ENCODE data around the gene ZFP28. TPM values are rescaled to one million over a fixed set of nuclear protein-coding genes. Genes with fewer than 3 reads are reported as not detected.

Gene ZFP28
- total RNA-seq (2012; rRNA removed) (6.4 and 6.5 TPM in 2 replicates), polyA plus RNA-seq (2012; rRNA removed) (2.7 and 3.0 TPM in 2 replicates), Bru-seq, nascent RNA (percentile 62 among the genes with signal in this experiment), BruChase-seq, experiment 1, labeled RNA remaining after a 6-hour chase (percentile 53 among the genes with signal in this experiment), BruChase-seq, experiment 2, labeled RNA remaining after a 2-hour chase (percentile 62 among the genes with signal in this experiment)
- polyA plus RNA-seq (2012; cell fraction: cytosol; rRNA removed) = 0.68 and 0.84 TPM in 2 replicates
- polyA plus RNA-seq (2012; cell fraction: nucleus; rRNA removed; ENCODE audit: low replicate concordance) = 2.0 and 11.2 TPM in 2 replicates
- long read RNA-seq, full-length matches to known transcripts = 12 of 15 reads
- long read RNA-seq, partial matches to known transcripts = 0 of 15 reads
- long read RNA-seq, other reads (novel, unspliced or antisense) = 3 of 15 reads

- Histone ChIP-seq H3K56ac (ENCODE audit: extremely low read depth, insufficient read depth, low read length) (peak within 1 kb of the TSS; percentile 59; the same call in 1 of the 2 replicates), H2AK5ac (ENCODE audit: low read depth, low read length) (peak within 1 kb of the TSS; percentile 3), H4K8ac (ENCODE audit: low read depth in 2 of 2, low read length in 2 of 2) (peak within 1 kb of the TSS; percentile 93 to 99), H3K9me1 (ENCODE audit: insufficient read depth, low read length) (no peaks in the 10 kb centered on the region), H3K9me3 (ENCODE audit: control insufficient read depth, insufficient read depth, low read length) (peaks cover 33% of the 10 kb centered on the region), H2AK9ac (replicated peaks; ENCODE audit: low read depth, low read length, poor library complexity) (peak within 1 kb of the TSS; percentile 86), H2BK15ac (ENCODE audit: low read depth, low read length) (no peak within 1 kb of the TSS), H2AFZ (replicated peaks; ENCODE audit: low read length, poor library complexity) (peak within 1 kb of the TSS; percentile 100), H2BK5ac (ENCODE audit: low read depth, low read length, poor library complexity, severe bottlenecking) (peak within 1 kb of the TSS; percentile 98), H4K5ac (ENCODE audit: low read depth, low read length) (peak within 1 kb of the TSS; percentile 95), H3K18ac (ENCODE audit: low read depth, low read length) (peak within 1 kb of the TSS; percentile 95), H2BK120ac (ENCODE audit: low read depth, low read length) (peak within 1 kb of the TSS; percentile 99), H3K4ac (ENCODE audit: low read depth, low read length) (peak within 1 kb of the TSS; percentile 98), H3K79me1 (ENCODE audit: low read depth in 1 of 2, low read length in 2 of 2) (peaks cover 9 to 17% of the 10 kb centered on the region in 2 experiments; a peak in 3 of 4 replicates), H4K91ac (ENCODE audit: insufficient read depth, low read depth, low read length) (peak within 1 kb of the TSS; percentile 95), H3K9ac (ENCODE audit: low read depth, low read length) (peak within 1 kb of the TSS; percentile 96), H3K4me2 (ENCODE audit: low read depth, low read length) (peak within 1 kb of the TSS; percentile 85), H3K27me3 (ENCODE audit: control insufficient read depth, insufficient read depth, low read length) (no peaks in the 10 kb centered on the region), H3K27ac (ENCODE audit: insufficient read depth, low read length) (peak within 1 kb of the TSS; percentile 100), H3K14ac (replicated peaks; ENCODE audit: low read depth, low read length) (peak within 1 kb of the TSS; percentile 92), H3K4me1 (ENCODE audit: control insufficient read depth, insufficient read depth, low read length) (peaks cover 2% of the 10 kb centered on the region; the same call in 1 of the 2 replicates), H2BK20ac (ENCODE audit: low read depth, low read length) (peak within 1 kb of the TSS; percentile 80), H3K4me3 (ENCODE audit: insufficient read depth, low read depth, low read length) (peak within 1 kb of the TSS; percentile 94), H3K23ac (ENCODE audit: low read depth, low read length) (peak within 1 kb of the TSS; percentile 96; the same call in 1 of the 2 replicates), H4K20me1 (ENCODE audit: insufficient read depth, low read length) (no peaks in the 10 kb centered on the region), H3K36me3 (ENCODE audit: control insufficient read depth, insufficient read depth, low read length) (peaks cover 18% of the 10 kb centered on the region)
- no peak for DNase-seq
- peak; percentile 86 for ATAC-seq (ENCODE audit: low read depth)
- dilution Hi-C loops (cut with HindIII; ENCODE audit: low sequenced_read_pairs, unreplicated experiment) = no loop called here
- ChIA-PET CTCF (no interaction called here), POLR2A (ENCODE audit: unreplicated experiment) (no interaction called here)
- no TSS peak for BruUV-seq (replicated peaks)
- WGBS, 2 experiments (ENCODE audit: extremely low coverage in 2 of 2, insufficient read length in 1 of 2) = 3% methylated on average over 6 of the region's 65 CpGs; no CpG with 5 or more reads in 1 of the 2 experiments
- intact Hi-C loops (cut with micrococcal nuclease) = loop anchor here (1.0 to 5.0 kb wide), 4 partner anchors 28 to 137 kb away; partner anchors contain the start of genes ZNF470, ZNF583 and ZNF71
- in situ Hi-C loops (cut with MboI; ENCODE audit: low sequenced_read_pairs) = no loop called here
- TF ChIP-seq RAD21 (IDR thresholded peaks at IDR 0.05; ENCODE audit: low read length) (peak; percentile 2; the same call in 1 of the 2 replicates), CHD1 (IDR thresholded peaks at IDR 0.05; ENCODE audit: low read depth, low read length) (no peak), POLR2A (IDR thresholded peaks at IDR 0.05; ENCODE audit: low read depth, low read length) (no peak), MAFK (IDR thresholded peaks at IDR 0.05; ENCODE audit: low read depth, low read length) (no peak), NFE2L2 (IDR thresholded peaks at IDR 0.05; ENCODE audit: low read depth, low read length) (no peak), BHLHE40 (IDR thresholded peaks at IDR 0.05; ENCODE audit: low read depth, low read length) (peak; percentile 62), CEBPB (IDR thresholded peaks at IDR 0.05; ENCODE audit: low read depth, low read length) (no peak), RCOR1 (IDR thresholded peaks at IDR 0.05; ENCODE audit: insufficient replicate concordance, low read length) (no peak), RFX5 (IDR thresholded peaks at IDR 0.05; ENCODE audit: low read depth, low read length) (no peak), SMC3 (IDR thresholded peaks at IDR 0.05; ENCODE audit: low read depth, low read length) (no peak), MAZ (IDR thresholded peaks at IDR 0.05; ENCODE audit: borderline replicate concordance, low read depth, low read length) (peak; percentile 33; the same call in 1 of the 2 replicates), MXI1 (IDR thresholded peaks at IDR 0.05; ENCODE audit: borderline replicate concordance, low read depth, low read length) (no peak), FOS (IDR thresholded peaks at IDR 0.05; ENCODE audit: low read depth, low read length) (no peak), USF2 (IDR thresholded peaks at IDR 0.05; ENCODE audit: low read depth, low read length) (no peak)
- TF ChIP-seq, protein P1, sequence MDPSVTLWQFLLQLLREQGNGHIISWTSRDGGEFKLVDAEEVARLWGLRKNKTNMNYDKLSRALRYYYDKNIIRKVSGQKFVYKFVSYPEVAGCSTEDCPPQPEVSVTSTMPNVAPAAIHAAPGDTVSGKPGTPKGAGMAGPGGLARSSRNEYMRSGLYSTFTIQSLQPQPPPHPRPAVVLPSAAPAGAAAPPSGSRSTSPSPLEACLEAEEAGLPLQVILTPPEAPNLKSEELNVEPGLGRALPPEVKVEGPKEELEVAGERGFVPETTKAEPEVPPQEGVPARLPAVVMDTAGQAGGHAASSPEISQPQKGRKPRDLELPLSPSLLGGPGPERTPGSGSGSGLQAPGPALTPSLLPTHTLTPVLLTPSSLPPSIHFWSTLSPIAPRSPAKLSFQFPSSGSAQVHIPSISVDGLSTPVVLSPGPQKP (IDR thresholded peaks at IDR 0.05; ENCODE audit: borderline replicate concordance, low read depth, low read length) = no peak
Measured at GRCh38 chr19:56538761-56539263, at the start of gene ZFP28. Gene ZFP28, plus strand, starts transcription at chr19:56538948. Its CDS starts 71 bp downstream, at chr19:56539019.
